ENCODE measurements around the gene OSBP. TPM values are rescaled to one million over a fixed set of nuclear protein-coding genes. Genes with fewer than 3 reads are reported as not detected.

OSBP gene
- total RNA-seq, 2 experiments from 2014 or later: 54.9 to 58.2 TPM

DNA sequence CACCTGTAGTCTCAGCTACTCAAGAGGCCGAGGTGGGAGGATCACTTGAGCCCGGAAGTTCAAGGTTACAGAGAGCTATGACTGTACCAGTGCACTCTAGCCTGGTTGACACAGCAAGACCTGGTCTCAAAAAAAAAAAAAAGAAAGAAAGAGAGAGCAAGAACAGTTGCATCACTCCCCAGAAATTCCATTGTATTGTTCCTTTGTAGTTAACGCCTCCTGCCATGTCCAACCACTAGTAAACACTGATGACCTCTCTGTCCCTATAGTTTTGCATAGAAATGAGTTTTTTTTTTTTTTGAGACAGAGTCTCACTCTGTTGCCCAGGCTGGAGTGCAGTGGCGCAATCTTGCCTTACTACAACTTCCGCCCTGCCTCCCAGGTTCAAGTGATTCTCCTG lies 42.5 kb upstream of the OSBP start:
- Histone ChIP-seq H3K27ac (ENCODE audit: low read depth in 1 of 2, low read length in 2 of 2) (no peak overlapping the region), H3K9me3 (ENCODE audit: control insufficient read depth in 1 of 2, insufficient read depth in 1 of 2, low read length in 2 of 2) (no peaks in the 10 kb centered on the region), H3K4me1 (ENCODE audit: insufficient read depth, low read length) (peaks cover 5% of the 10 kb centered on the region), H3K27me3 (ENCODE audit: control insufficient read depth in 1 of 2, insufficient read depth in 2 of 2, low read length in 2 of 2) (no peaks in the 10 kb centered on the region), H3K36me3 (ENCODE audit: insufficient read depth, low read length) (peaks cover 89% of the 10 kb centered on the region), H3K4me3 (ENCODE audit: low read length) (no peak overlapping the region)
- no peak for ATAC-seq (ENCODE audit: poor library complexity)
- ChIA-PET CTCF (no interaction called here), POLR2A (interaction anchor here (1.0 kb wide), 1 partner anchor 42 kb away, joined by 3 read pairs; the partner anchor contains the start of gene OSBP)
- Mint-ChIP-seq H3K4me3 (no peak overlapping the region), H3K27me3 (no peaks in the 10 kb centered on the region), H3K4me1 (ENCODE audit: low read depth) (peaks cover 16% of the 10 kb centered on the region), H3K9me3 (no peaks in the 10 kb centered on the region), H3K36me3 (ENCODE audit: low read depth) (peaks cover 76% of the 10 kb centered on the region), H3K27ac (no peak overlapping the region)
- intact Hi-C loops (cut with DNase I, micrococcal nuclease): no loop called here
- TF ChIP-seq, protein P1, sequence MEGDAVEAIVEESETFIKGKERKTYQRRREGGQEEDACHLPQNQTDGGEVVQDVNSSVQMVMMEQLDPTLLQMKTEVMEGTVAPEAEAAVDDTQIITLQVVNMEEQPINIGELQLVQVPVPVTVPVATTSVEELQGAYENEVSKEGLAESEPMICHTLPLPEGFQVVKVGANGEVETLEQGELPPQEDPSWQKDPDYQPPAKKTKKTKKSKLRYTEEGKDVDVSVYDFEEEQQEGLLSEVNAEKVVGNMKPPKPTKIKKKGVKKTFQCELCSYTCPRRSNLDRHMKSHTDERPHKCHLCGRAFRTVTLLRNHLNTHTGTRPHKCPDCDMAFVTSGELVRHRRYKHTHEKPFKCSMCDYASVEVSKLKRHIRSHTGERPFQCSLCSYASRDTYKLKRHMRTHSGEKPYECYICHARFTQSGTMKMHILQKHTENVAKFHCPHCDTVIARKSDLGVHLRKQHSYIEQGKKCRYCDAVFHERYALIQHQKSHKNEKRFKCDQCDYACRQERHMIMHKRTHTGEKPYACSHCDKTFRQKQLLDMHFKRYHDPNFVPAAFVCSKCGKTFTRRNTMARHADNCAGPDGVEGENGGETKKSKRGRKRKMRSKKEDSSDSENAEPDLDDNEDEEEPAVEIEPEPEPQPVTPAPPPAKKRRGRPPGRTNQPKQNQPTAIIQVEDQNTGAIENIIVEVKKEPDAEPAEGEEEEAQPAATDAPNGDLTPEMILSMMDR (IDR thresholded peaks at IDR 0.05): no peak
- DNase-seq: no peak

DNA sequence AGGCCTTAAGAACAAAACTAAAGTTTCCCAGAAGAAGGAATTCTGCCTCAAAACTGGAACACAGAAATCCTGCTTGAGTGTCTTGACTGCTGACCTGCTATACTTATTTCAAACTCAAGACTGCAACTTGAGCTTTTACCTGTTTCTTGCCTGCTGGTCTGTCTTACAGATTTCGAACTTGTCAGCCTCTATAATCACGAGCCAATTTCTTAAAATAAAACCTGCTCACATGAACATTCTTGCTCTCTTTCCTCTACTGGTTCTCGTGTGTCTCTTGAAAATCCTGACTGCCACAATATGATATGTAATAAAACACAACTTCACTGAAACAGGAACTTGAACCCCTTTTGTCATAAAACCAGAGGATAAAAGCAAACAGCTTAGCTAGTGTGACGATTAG lies 39.3 kb upstream of the OSBP start:
- ChIA-PET POLR2A (no interaction called here), CTCF (interaction anchor here (1.5 kb wide), 1 partner anchor 9 kb away, joined by 4 read pairs; no protein-coding TSS in a partner anchor)
- DNase-seq: no peak
- Histone ChIP-seq H3K36me3 (ENCODE audit: insufficient read depth, low read length) (peaks cover 96% of the 10 kb centered on the region), H3K4me3 (ENCODE audit: low read length) (no peak overlapping the region), H3K4me1 (ENCODE audit: insufficient read depth, low read length) (no peaks in the 10 kb centered on the region), H3K27ac (ENCODE audit: low read depth in 1 of 2, low read length in 2 of 2) (no peak overlapping the region), H3K27me3 (ENCODE audit: control insufficient read depth in 1 of 2, insufficient read depth in 2 of 2, low read length in 2 of 2) (no peaks in the 10 kb centered on the region), H3K9me3 (ENCODE audit: control insufficient read depth in 1 of 2, insufficient read depth in 1 of 2, low read length in 2 of 2) (no peaks in the 10 kb centered on the region)
- Mint-ChIP-seq H3K4me1 (ENCODE audit: low read depth) (peaks cover under 1% of the 10 kb centered on the region), H3K27ac (no peak overlapping the region), H3K27me3 (no peaks in the 10 kb centered on the region), H3K9me3 (no peaks in the 10 kb centered on the region), H3K4me3 (no peak overlapping the region), H3K36me3 (ENCODE audit: low read depth) (peaks cover 96% of the 10 kb centered on the region)
- TF ChIP-seq, protein P1 (IDR thresholded peaks at IDR 0.05): no peak
- no peak for ATAC-seq (ENCODE audit: poor library complexity)
- intact Hi-C loops (cut with DNase I, micrococcal nuclease): no loop called here

DNA sequence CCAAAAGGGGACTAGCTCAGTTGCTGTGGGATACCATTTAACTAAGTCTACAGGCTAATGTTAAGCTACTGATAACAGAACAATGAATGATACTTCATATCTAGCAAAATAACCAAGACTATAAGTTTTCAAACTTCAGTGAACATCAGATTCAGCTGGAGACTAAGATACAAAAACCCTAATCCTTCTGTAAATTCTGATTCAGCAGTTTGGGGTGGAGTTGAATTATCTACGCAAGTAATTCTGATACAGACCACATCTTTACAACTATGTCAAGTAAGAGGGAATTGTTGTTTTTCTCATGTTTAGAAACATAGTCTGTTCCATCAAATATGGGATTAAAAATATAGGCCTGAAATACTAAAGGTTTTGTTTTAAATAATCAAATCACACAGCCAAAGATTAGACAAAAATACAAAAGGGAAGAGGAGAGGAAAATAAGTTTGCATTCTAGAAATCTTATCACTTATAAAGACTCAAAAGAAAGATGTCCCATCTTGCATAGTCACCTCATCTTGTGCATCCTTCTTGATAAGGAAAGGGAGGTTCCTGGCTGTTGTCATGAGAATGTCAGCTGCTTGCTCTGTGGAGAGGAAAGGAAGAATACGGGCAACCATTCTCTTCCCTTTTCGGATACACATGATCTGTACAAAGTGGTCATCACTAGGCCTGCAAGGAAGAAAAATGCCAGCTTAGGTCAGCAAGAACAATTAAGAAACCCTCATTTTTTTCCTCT lies 31.8 kb upstream of the OSBP start:
- peaks cover 96% of the 10 kb centered on the region for H3K36me3 ChIP-seq (ENCODE audit: insufficient read depth, low read length)
- Mint-ChIP-seq H3K27me3 (no peaks in the 10 kb centered on the region), H3K4me1 (ENCODE audit: low read depth) (no peaks in the 10 kb centered on the region), H3K36me3 (ENCODE audit: low read depth) (peaks cover 94% of the 10 kb centered on the region), H3K9me3 (no peaks in the 10 kb centered on the region), H3K4me3 (no peak overlapping the region), H3K27ac (no peak overlapping the region)
- H3K4me3 ChIP-seq (ENCODE audit: low read length): no peak overlapping the region
- DNase-seq (no peak), ATAC-seq (ENCODE audit: poor library complexity) (no peak)
- H3K9me3 ChIP-seq (ENCODE audit: control insufficient read depth in 1 of 2, insufficient read depth in 1 of 2, low read length in 2 of 2): no peaks in the 10 kb centered on the region
- H3K27me3 ChIP-seq (ENCODE audit: control insufficient read depth in 1 of 2, insufficient read depth in 2 of 2, low read length in 2 of 2): no peaks in the 10 kb centered on the region
- TF ChIP-seq, protein P1 (IDR thresholded peaks at IDR 0.05): no peak
- H3K4me1 ChIP-seq (ENCODE audit: insufficient read depth, low read length): no peaks in the 10 kb centered on the region
- ChIA-PET CTCF (no interaction called here), POLR2A (interaction anchor here (1.8 kb wide), 1 partner anchor 22 kb away, joined by 7 read pairs; the partner anchor contains the start of gene PATL1)
- no peak overlapping the region for H3K27ac ChIP-seq (ENCODE audit: low read depth in 1 of 2, low read length in 2 of 2)
- intact Hi-C loops (cut with DNase I, micrococcal nuclease): no loop called here
